HEK293T (cell line): ENCODE data around the gene WASHC3.

Experiments
- CTCF ChIA-PET: fragments of 350-600 bp; formaldehyde crosslinking; extraction: SDS; loops from one replicate; lab custom pipeline; 2021; ENCODE audit warnings: antibody characterized with exemption, inconsistent platforms; lab: Yijun Ruan, JAX
- POLR2A ChIA-PET: fragments of 350-600 bp; formaldehyde crosslinking; extraction: SDS; loops from one replicate; lab custom pipeline; 2020; ENCODE audit warnings: antibody characterized with exemption, inconsistent platforms; lab: Yijun Ruan, JAX
- DNase-seq: peaks from one replicate; pipeline ENCODE4 v3.0.0; 2012; ENCODE audit warnings: mixed read lengths; ENCODE audit errors: extremely low spot score
- ARNT ChIP-seq: fragments of 450-650 bp; IDR thresholded peaks from 2 replicates; pipeline ENCODE4 v1.6.1; 2017; ENCODE audit warnings: mild to moderate bottlenecking
- BHLHE40 ChIP-seq: fragments of 450-650 bp; IDR thresholded peaks from 2 replicates; pipeline ENCODE4 v1.6.1; 2016; ENCODE audit warnings: mild to moderate bottlenecking, moderate library complexity, borderline replicate concordance
- CTBP1 ChIP-seq: fragments of 450-650 bp; IDR thresholded peaks from 2 replicates; pipeline ENCODE4 v1.6.1; 2016; ENCODE audit warnings: borderline replicate concordance
- ELF4 ChIP-seq: fragments of 450-650 bp; IDR thresholded peaks from 2 replicates; pipeline ENCODE4 v1.6.1; 2017; ENCODE audit warnings: antibody characterized with exemption
- FOXA1 ChIP-seq: fragments of 450-650 bp; IDR thresholded peaks from 2 replicates; pipeline ENCODE4 v1.6.1; 2016; ENCODE audit warnings: mild to moderate bottlenecking
- FOXK2 ChIP-seq: fragments of 450-650 bp; IDR thresholded peaks from 2 replicates; pipeline ENCODE4 v1.6.1; 2016; ENCODE audit warnings: mild to moderate bottlenecking
- FOXM1 ChIP-seq: fragments of 450-650 bp; IDR thresholded peaks from 2 replicates; pipeline ENCODE4 v1.6.1; 2017; ENCODE audit warnings: mild to moderate bottlenecking, borderline replicate concordance
- HDGF ChIP-seq: fragments of 450-650 bp; IDR thresholded peaks from 2 replicates; pipeline ENCODE4 v1.6.1; 2017; ENCODE audit warnings: antibody characterized with exemption, borderline replicate concordance
- L3MBTL2 ChIP-seq: fragments of 450-650 bp; conservative IDR thresholded peaks from 2 replicates; pipeline ENCODE4 v1.6.1; 2016; ENCODE audit warnings: mild to moderate bottlenecking
- LEF1 ChIP-seq: fragments of 450-650 bp; IDR thresholded peaks from 2 replicates; pipeline ENCODE4 v1.6.1; 2017; ENCODE audit warnings: mild to moderate bottlenecking, borderline replicate concordance
- NFRKB ChIP-seq: fragments of 450-650 bp; IDR thresholded peaks from 2 replicates; pipeline ENCODE4 v1.6.1; 2016; ENCODE audit warnings: mild to moderate bottlenecking, moderate library complexity
- PKNOX1 ChIP-seq: fragments of 450-650 bp; IDR thresholded peaks from 2 replicates; pipeline ENCODE4 v1.6.1; 2016
- SP1 ChIP-seq: fragments of 450-650 bp; IDR thresholded peaks from 2 replicates; pipeline ENCODE4 v1.6.1; 2017
- SUZ12 ChIP-seq: fragments of 450-650 bp; IDR thresholded peaks from 2 replicates; pipeline ENCODE4 v1.6.1; 2016; ENCODE audit warnings: mild to moderate bottlenecking
- TARDBP ChIP-seq: fragments of 450-650 bp; IDR thresholded peaks from 2 replicates; pipeline ENCODE4 v1.6.1; 2016
- ZNF384 ChIP-seq: fragments of 450-650 bp; IDR thresholded peaks from 2 replicates; pipeline ENCODE4 v1.6.1; 2016

The WASHC3 gene

GRCh38 chr12:102005256-102005655 lies 56.5 kb downstream of the WASHC3 start:
- CTCF ChIA-PET: no interaction called here
- POLR2A ChIA-PET: no interaction called here
- DNase-seq: no peak

GRCh38 chr12:101997102-101997501 lies 64.7 kb downstream of the WASHC3 start:
- no peak for DNase-seq
- ChIA-PET CTCF (no interaction called here), POLR2A (no interaction called here)
- TF ChIP-seq FOXA1: no peak
- no peak for TF ChIP-seq SUZ12
- no peak for TF ChIP-seq PKNOX1
- no peak for TF ChIP-seq FOXK2
- no peak for TF ChIP-seq TARDBP
- TF ChIP-seq SP1: no peak
- TF ChIP-seq ARNT: no peak
- no peak for TF ChIP-seq FOXM1
- TF ChIP-seq CTBP1: no peak
- no peak for TF ChIP-seq BHLHE40
- no peak for TF ChIP-seq HDGF
- no peak for TF ChIP-seq LEF1
- TF ChIP-seq L3MBTL2: no peak
- no peak for TF ChIP-seq ZNF384
- TF ChIP-seq NFRKB: no peak
- no peak for TF ChIP-seq ELF4

More at GRCh38 chr12:102005256-102005655, 56.5 kb downstream of the WASHC3 start:
- TF ChIP-seq HDGF (no peak), FOXA1 (no peak), NFRKB (no peak), SP1 (no peak), L3MBTL2 (no peak), CTBP1 (no peak), ARNT (no peak), ZNF384 (no peak), TARDBP (no peak), SUZ12 (no peak), ELF4 (no peak), BHLHE40 (no peak)

- ChIA-PET CTCF (no interaction called here), POLR2A (no interaction called here)
- no peak for DNase-seq
- no peak for TF ChIP-seq ARNT
- TF ChIP-seq ELF4: no peak
- no peak for TF ChIP-seq ZNF384
Measured at GRCh38 chr12:101995684-101996083, 66.1 kb downstream of the WASHC3 start.

- TF ChIP-seq L3MBTL2 (no peak), ELF4 (no peak), SP1 (no peak), NFRKB (no peak), BHLHE40 (no peak), ZNF384 (no peak), CTBP1 (no peak), PKNOX1 (no peak), FOXK2 (no peak), TARDBP (no peak), LEF1 (no peak), FOXA1 (no peak), SUZ12 (no peak), HDGF (no peak), FOXM1 (no peak)
- ChIA-PET POLR2A (no interaction called here), CTCF (no interaction called here)
- DNase-seq: no peak
Measured at GRCh38 chr12:101992091-101992490, 69.7 kb downstream of the WASHC3 start.

- ChIA-PET POLR2A (no interaction called here), CTCF (no interaction called here)
- TF ChIP-seq FOXK2 (no peak), CTBP1 (no peak), SUZ12 (no peak), ZNF384 (no peak), NFRKB (no peak), L3MBTL2 (no peak)
- DNase-seq: no peak
Measured at GRCh38 chr12:101982307-101982706, 79.5 kb downstream of the WASHC3 start.

- TF ChIP-seq SUZ12: no peak
- TF ChIP-seq FOXM1: no peak
- TF ChIP-seq BHLHE40: no peak
- TF ChIP-seq ELF4: no peak
- TF ChIP-seq LEF1: no peak
- no peak for TF ChIP-seq SP1
- TF ChIP-seq L3MBTL2: no peak
- TF ChIP-seq HDGF: no peak
- no peak for TF ChIP-seq PKNOX1
- TF ChIP-seq ZNF384: no peak
- DNase-seq: no peak
- POLR2A ChIA-PET: no interaction called here
- CTCF ChIA-PET: no interaction called here
Measured at GRCh38 chr12:101981868-101982267, 79.9 kb downstream of the WASHC3 start.
